OCI-LY1 (cell line): ENCODE data around the gene TBC1D7.

Experiments used
- H2AFZ ChIP-seq: fragments of 200-600 bp; sonication (generic), shearing (Covaris generic); 2 replicates; pipeline ENCODE4 v1.6.0; 2014; ENCODE audit warnings: antibody characterized with exemption, mild to moderate bottlenecking, low read length
- H3F3A ChIP-seq: fragments of 200-600 bp; sonication (generic), shearing (Covaris generic); 2 replicates; pipeline ENCODE4 v1.6.0; 2014; ENCODE audit warnings: mild to moderate bottlenecking, antibody characterized with exemption, low read length, moderate library complexity; ENCODE audit not compliant: insufficient read depth
- H3K27ac ChIP-seq: fragments of 200-600 bp; sonication (generic); 2 replicates; pipeline ENCODE4 v1.5.1; 2014; ENCODE audit warnings: low read length, mixed run types, mild to moderate bottlenecking, low read depth; ENCODE audit not compliant: poor library complexity, severe bottlenecking
- H3K27me3 ChIP-seq: fragments of 200-600 bp; sonication (generic); 2 replicates; pipeline ENCODE4 v1.6.0; 2014; ENCODE audit warnings: antibody characterized with exemption, mild to moderate bottlenecking, low read length, moderate library complexity; ENCODE audit not compliant: insufficient read depth
- H3K36me3 ChIP-seq: fragments of 200-600 bp; sonication (generic); 2 replicates; pipeline ENCODE4 v1.6.1; 2014; ENCODE audit warnings: mild to moderate bottlenecking, antibody characterized with exemption, low read length, moderate library complexity, mixed read lengths; ENCODE audit not compliant: insufficient read depth
- H3K4me1 ChIP-seq: fragments of 200-600 bp; sonication (generic); 2 replicates; pipeline ENCODE4 v1.5.1; 2014; ENCODE audit warnings: mild to moderate bottlenecking, low read length, moderate library complexity; ENCODE audit not compliant: insufficient read depth, severe bottlenecking
- H3K4me2 ChIP-seq: fragments of 200-600 bp; sonication (generic), shearing (Covaris generic); 2 replicates; pipeline ENCODE4 v1.6.1; 2014; ENCODE audit warnings: low read length
- H3K4me3 ChIP-seq: fragments of 200-600 bp; sonication (generic); 2 replicates; pipeline ENCODE4 v1.5.1; 2014; ENCODE audit warnings: low read length, low read depth, mild to moderate bottlenecking, mixed read lengths; ENCODE audit not compliant: poor library complexity, severe bottlenecking
- H3K79me2 ChIP-seq: fragments of 200-600 bp; shearing (Covaris generic); 2 replicates; pipeline ENCODE4 v1.6.1; 2016; ENCODE audit warnings: mixed run types, low read length, mixed read lengths; ENCODE audit not compliant: insufficient read depth
- H3K9ac ChIP-seq: fragments of 200-600 bp; sonication (generic), shearing (Covaris generic); 2 replicates; pipeline ENCODE4 v1.6.1; 2014; ENCODE audit warnings: mild to moderate bottlenecking, low read length, mixed read lengths
- H3K9me2 ChIP-seq: fragments of 200-600 bp; sonication (generic), shearing (Covaris generic); 2 replicates; pipeline ENCODE4 v1.6.1; 2014; ENCODE audit warnings: low read depth, mild to moderate bottlenecking, low read length, mixed read lengths
- H3K9me3 ChIP-seq: fragments of 200-600 bp; shearing (Covaris generic); 2 replicates; pipeline ENCODE4 v1.6.1; 2014; ENCODE audit warnings: low read length, mixed read lengths
- H4K20me1 ChIP-seq: fragments of 200-600 bp; sonication (generic), shearing (Covaris generic); 2 replicates; pipeline ENCODE4 v1.6.0; 2016; ENCODE audit warnings: mild to moderate bottlenecking, low read length; ENCODE audit not compliant: insufficient read depth
- EZH2 ChIP-seq: fragments of 200-600 bp; sonication (generic), shearing (Covaris generic); IDR thresholded peaks from 2 replicates; pipeline ENCODE4 v1.8.0; 2017; ENCODE audit warnings: borderline replicate concordance, mixed run types, mild to moderate bottlenecking, antibody characterized with exemption, low read length, moderate library complexity, mixed read lengths
- TF ChIP-seq, protein P1 (sequence below): fragments of 200-600 bp; sonication (generic), shearing (Covaris generic); IDR thresholded peaks from 2 replicates; pipeline ENCODE4 v1.5.1; 2017; ENCODE audit warnings: mild to moderate bottlenecking, antibody characterized with exemption, low read length, moderate library complexity, mixed read lengths

The TBC1D7 gene

DNA sequence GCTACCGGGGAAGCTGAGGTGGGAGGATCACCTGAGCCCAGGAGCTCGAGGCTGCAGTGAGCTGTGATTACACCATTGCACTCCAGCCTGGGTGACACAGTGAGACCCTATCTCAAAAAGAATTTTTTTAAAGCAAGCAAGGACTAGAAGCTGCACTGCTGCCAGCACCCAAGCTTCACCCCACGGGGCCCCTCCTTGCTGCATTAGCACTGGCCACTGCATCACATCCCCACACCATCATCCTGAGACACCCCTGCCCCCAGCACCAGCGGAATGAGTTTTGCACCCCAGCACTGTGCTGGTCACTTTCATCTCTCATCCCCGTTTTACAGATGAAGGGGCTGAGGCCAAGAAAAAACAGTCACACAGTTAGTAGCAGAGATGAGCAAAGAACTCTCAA is 30.9 kb downstream of the TBC1D7 start:
- Histone ChIP-seq H3K27ac (no peak overlapping the region), H3K4me3 (no peak overlapping the region), H3K4me2 (no peak overlapping the region), H2AFZ (no peak overlapping the region), H3K4me1 (peaks cover 15% of the 10 kb centered on the region), H3K79me2 (no peaks in the 10 kb centered on the region), H3K9me2 (no peaks in the 10 kb centered on the region), H4K20me1 (no peaks in the 10 kb centered on the region), H3K27me3 (no peaks in the 10 kb centered on the region), H3K9ac (no peak overlapping the region), H3K36me3 (peaks cover 9% of the 10 kb centered on the region; the same call in 1 of the 2 replicates), H3F3A (no peaks in the 10 kb centered on the region), H3K9me3 (no peaks in the 10 kb centered on the region)
- TF ChIP-seq EZH2: no peak
- TF ChIP-seq, protein P1, sequence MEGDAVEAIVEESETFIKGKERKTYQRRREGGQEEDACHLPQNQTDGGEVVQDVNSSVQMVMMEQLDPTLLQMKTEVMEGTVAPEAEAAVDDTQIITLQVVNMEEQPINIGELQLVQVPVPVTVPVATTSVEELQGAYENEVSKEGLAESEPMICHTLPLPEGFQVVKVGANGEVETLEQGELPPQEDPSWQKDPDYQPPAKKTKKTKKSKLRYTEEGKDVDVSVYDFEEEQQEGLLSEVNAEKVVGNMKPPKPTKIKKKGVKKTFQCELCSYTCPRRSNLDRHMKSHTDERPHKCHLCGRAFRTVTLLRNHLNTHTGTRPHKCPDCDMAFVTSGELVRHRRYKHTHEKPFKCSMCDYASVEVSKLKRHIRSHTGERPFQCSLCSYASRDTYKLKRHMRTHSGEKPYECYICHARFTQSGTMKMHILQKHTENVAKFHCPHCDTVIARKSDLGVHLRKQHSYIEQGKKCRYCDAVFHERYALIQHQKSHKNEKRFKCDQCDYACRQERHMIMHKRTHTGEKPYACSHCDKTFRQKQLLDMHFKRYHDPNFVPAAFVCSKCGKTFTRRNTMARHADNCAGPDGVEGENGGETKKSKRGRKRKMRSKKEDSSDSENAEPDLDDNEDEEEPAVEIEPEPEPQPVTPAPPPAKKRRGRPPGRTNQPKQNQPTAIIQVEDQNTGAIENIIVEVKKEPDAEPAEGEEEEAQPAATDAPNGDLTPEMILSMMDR: no peak

DNA sequence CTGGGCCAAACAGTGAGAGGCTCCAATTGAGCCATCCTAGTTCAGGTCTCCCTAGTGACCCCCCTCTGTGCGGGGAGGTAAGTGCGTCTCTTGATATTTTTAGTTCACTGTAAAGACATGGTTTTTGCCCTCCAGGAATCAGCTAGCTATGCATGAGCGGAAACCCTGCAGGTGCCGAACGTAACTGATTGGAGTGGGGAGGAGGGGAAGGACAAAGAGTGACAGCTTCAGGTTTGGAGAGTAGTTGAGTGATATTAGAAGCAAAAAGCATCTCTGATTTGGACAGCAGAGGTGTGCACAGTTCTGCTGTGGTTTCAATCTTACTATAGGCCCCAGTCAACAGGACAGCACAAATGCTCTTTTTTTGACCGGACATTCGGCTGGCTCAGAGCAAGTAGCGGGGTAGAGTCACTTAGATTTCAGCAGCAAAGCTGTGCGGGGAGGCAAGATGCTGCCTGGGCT is 31.8 kb downstream of the TBC1D7 start:
- H3K4me2 ChIP-seq: no peak overlapping the region
- H3K9ac ChIP-seq: no peak overlapping the region

DNA sequence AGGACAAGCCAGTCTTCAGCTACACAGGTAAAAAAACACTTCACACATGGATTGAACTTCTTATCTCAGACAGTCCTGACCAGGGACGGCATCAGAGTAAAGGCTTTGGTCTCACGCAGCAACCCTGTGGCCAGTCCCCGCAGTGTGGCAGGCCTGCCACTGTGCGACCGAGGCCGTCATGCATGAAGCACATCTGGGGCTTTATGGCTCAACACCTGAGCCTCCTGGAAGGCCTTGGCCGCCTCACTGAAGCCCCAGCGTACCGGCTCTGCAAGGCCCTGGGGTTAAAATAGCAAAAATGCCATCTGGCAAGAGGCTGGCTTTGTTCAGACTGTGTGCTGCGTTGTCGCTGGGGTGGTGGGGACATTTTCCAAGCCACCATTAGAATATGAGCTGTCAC is 32.8 kb downstream of the TBC1D7 start:
- no peaks in the 10 kb centered on the region for H3K9me3 ChIP-seq
- no peak overlapping the region for H3K27ac ChIP-seq
- no peak for TF ChIP-seq EZH2
- TF ChIP-seq, protein P1: no peak
- H3K36me3 ChIP-seq: peaks cover 7% of the 10 kb centered on the region; the same call in 1 of the 2 replicates
- H3K27me3 ChIP-seq: no peaks in the 10 kb centered on the region
- H3K79me2 ChIP-seq: no peaks in the 10 kb centered on the region
- no peak overlapping the region for H3K4me2 ChIP-seq
- no peak overlapping the region for H3K9ac ChIP-seq
- H3K4me3 ChIP-seq: no peak overlapping the region
- H2AFZ ChIP-seq: no peak overlapping the region
- no peaks in the 10 kb centered on the region for H3K9me2 ChIP-seq
- H3K4me1 ChIP-seq: peaks cover 15% of the 10 kb centered on the region
- no peaks in the 10 kb centered on the region for H4K20me1 ChIP-seq
- H3F3A ChIP-seq: no peaks in the 10 kb centered on the region

More for the DNA sequence above, 31.8 kb downstream of the TBC1D7 start:
- Histone ChIP-seq H3K9me2 (no peaks in the 10 kb centered on the region), H3K9me3 (no peaks in the 10 kb centered on the region), H3F3A (no peaks in the 10 kb centered on the region), H3K4me3 (no peak overlapping the region), H3K27ac (no peak overlapping the region), H2AFZ (no peak overlapping the region), H3K27me3 (no peaks in the 10 kb centered on the region), H3K4me1 (peaks cover 15% of the 10 kb centered on the region), H3K79me2 (no peaks in the 10 kb centered on the region), H4K20me1 (no peaks in the 10 kb centered on the region), H3K36me3 (peaks cover 7% of the 10 kb centered on the region; the same call in 1 of the 2 replicates)
- TF ChIP-seq EZH2: no peak
- TF ChIP-seq, protein P1: no peak; the same call in 1 of the 2 replicates
